Measurements from ENCODE around the gene GLIS2.

DNA sequence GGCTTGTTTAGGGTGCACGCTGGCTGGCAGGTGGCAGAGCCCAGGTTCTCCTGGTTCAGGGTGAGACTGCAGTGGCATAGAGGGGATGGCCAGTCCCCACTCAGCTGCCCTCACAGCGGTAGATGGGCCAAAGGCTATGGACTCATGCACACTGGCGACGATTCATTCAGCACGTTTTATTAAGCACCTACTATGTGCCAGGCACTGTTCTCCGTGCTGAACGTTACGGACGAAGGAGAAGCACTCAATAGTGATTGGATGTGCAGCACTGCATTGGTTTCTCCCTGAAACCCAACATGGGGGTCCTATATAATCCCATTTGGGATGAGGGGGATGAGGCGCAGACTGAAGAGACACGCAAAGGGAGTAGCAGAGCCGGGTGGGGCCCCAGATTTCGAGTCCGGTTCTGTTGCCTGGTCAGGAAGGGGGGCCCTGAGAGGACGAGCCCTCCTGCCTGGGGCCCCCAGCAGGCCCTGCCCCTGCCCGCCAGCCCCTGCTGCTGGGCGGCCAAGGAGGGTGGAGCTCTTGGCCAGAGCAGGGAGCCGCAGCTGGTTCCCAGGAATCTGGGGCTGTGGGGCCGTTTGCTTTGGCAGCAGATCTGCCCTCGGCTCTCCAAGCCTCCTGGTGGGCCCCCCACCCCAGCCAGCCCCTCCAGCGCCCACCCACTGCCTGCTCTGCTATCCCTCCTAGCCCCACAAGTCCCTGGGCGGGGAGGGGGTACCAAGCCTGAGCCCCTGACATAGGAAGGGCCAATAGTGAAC, 8.8 kb downstream of the GLIS2 start:
- no peak for TF ChIP-seq CTCF (IDR thresholded peaks at IDR 0.05; ENCODE audit: low read depth, low read length, missing input control)
- TF ChIP-seq TAF1 (conservative IDR thresholded peaks at IDR 0.05): no peak
- no peak for TF ChIP-seq YY1 (IDR thresholded peaks at IDR 0.05)
- TF ChIP-seq MAX (IDR thresholded peaks at IDR 0.05): no peak
- TF ChIP-seq, protein P1, sequence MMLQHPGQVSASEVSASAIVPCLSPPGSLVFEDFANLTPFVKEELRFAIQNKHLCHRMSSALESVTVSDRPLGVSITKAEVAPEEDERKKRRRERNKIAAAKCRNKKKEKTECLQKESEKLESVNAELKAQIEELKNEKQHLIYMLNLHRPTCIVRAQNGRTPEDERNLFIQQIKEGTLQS (IDR thresholded peaks at IDR 0.05): no peak
- TF ChIP-seq GABPA (IDR thresholded peaks at IDR 0.05 in 1 of 2, conservative IDR thresholded peaks at IDR 0.05 in 1 of 2): no peak
- TF ChIP-seq REST (IDR thresholded peaks at IDR 0.05): no peak
- no peak for TF ChIP-seq ZBTB33 (IDR thresholded peaks at IDR 0.05)
- no peak for TF ChIP-seq HNF4G (IDR thresholded peaks at IDR 0.05)
- TF ChIP-seq FOXA2 (IDR thresholded peaks at IDR 0.05): no peak
- TF ChIP-seq HNF4A (conservative IDR thresholded peaks at IDR 0.05): no peak
- no peak for TF ChIP-seq RAD21 (IDR thresholded peaks at IDR 0.05)

Measured in liver (tissue), 3 donors.